Measurements from ENCODE around the gene PHGDH.
"Not testable (repeated sequence)": the region's sequence is repeated elsewhere in the genome, so short reads cannot be mapped to it uniquely, and the experiment has no call there.

- TF ChIP-seq REST (IDR thresholded peaks at IDR 0.05; ENCODE audit: insufficient replicate concordance, low read depth); CTCF (IDR thresholded peaks at IDR 0.05; ENCODE audit: insufficient read depth, low read length): not testable (repeated sequence)
Measured at GRCh38 chr1:119786046-119786445, 74.3 kb downstream of the PHGDH start.

All from HL-60 (cell line).